CD4-positive, alpha-beta T cell treated with Interleukin-1 beta for 1 hour (primary cell): ENCODE measurements around the gene TCFL5.

Experiments used
- DNase-seq, 2 donors: peaks; one replicate each; pipeline ENCODE4 v3.0.0-alpha.2; 2020 to 2022

TCFL5 gene

DNA sequence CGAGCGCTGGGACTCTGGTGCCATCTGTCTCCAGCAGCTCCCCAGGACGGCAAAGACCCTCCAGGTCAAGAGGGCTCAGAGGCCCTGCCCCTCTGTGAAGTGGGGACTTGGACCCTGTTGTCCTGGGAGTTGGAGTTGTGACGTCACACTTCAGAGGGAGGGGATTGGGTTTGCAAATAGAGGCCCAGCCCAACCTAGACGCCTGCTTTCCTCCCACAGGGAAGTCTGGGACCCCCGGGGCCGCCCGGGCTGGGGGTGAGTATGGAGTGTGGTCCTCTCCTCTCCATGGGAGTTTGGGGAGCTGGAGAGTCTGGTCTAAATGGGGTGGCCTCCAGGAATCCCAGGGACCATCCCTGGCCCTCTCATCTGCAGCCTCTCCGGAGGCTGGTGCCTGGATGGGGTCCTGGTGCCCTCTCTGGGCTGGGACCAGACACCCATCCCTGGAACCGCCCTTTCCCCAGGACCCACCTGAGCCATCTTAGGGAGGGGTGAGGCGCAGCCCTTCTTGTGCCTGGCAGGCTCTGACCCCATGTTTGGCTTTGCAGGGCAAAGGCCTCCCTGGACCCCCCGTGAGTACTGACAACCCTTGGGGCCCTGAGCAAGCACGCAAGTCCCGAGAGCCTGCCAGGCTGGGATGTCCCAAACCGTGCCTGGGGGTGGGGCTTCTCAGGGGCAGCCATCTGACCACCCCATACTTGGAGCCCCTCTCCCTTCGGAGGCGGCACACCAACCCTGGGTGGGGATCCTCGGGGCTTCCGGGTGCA is 40.5 kb downstream of the TCFL5 start:
- DNase-seq, result no peak

- no peak for DNase-seq
These were observed 41.2 kb downstream of the TCFL5 start for GRCh38 chr20:62820208-62820961.

DNA sequence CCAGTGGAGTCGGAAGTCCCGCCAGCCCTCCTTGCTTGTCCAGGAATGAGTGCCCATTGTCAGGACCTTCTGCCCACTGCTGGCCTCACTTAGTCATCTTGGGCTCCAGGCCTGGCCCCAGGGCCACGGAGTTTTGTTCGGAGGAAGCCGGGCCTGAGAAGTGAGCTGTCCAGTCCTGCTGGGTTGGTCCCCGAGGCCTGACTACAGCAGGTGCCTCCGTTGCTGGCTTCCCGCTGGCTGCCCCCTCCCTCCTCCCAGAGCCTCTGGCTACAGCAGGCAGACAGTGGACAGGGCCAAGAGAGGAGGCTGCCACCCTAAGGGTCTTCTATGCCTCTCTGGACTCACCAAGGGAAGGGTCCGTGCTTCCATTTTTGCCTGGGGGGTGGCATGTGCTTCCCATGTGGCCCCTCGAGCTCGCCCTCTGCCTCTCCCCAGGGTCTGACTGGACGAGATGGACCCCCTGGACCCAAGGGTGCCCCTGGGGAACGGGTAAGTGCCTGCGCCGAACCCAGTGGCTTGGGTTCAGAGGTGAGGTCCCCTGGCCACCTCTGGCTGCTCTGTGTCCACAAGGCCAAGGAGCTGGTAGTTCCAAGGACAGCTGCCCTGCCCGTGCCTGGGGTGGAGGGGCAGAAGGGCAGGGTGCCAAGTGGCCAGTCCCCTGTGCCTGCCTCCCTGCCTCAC is 42.0 kb downstream of the TCFL5 start:
- DNase-seq, result no peak

GRCh38 chr20:62818592-62819493 is 42.8 kb downstream of the TCFL5 start:
- no peak for DNase-seq

GRCh38 chr20:62817975-62818591 is 43.5 kb downstream of the TCFL5 start:
- DNase-seq, result no peak

DNA sequence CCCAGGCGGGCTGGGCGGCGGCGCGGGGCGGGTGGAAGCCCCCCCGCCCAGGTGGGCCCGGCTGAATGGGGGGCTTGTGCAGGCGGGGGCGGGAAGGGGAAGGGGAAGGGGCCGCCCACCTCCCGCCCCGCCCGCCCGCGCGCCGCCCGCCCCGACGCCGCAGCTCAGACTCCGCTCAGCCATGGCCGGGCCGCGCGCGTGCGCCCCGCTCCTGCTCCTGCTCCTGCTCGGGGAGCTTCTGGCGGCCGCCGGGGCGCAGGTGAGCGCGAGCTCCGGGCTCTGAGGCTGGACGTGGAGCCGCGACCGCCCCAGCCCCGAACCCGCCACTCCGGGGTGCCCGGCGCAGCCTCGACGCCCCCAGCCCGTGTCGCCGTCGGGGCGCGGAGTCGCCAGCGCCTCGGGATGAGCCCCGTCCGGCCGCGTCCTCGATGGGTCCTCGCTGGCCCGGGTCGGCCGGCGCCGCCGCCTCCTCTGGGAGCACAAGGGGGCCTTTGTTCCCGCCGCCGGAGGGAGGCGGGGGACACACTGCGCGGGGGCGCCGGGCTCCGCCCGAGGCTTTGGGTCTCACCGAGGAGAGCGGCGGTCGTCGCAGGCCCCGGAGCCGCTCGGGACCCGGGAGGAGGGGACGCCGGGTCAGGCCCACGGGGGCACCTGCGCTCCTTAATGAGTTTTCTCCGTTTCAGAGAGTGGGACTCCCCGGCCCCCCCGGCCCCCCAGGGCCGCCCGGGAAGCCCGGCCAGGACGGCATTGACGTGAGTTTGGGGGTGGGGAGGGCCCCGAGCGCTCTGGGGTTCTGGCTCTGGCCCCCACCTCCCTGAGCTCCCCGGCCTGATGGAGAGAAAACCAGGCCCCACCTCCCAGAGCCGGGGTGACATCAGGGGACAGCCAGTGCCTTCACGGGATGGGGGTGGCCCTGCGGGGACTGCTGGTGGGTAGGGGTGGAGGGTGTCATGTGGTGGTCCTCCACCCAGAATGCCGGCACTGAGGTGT is 44.4 kb downstream of the TCFL5 start, which contains the start of gene COL9A3:
TSS of gene COL9A3 (plus strand) at position 167 of the 990 bp plus-strand sequence. CDS start at position 182, 15 bp downstream.
- no peak for DNase-seq

DNA sequence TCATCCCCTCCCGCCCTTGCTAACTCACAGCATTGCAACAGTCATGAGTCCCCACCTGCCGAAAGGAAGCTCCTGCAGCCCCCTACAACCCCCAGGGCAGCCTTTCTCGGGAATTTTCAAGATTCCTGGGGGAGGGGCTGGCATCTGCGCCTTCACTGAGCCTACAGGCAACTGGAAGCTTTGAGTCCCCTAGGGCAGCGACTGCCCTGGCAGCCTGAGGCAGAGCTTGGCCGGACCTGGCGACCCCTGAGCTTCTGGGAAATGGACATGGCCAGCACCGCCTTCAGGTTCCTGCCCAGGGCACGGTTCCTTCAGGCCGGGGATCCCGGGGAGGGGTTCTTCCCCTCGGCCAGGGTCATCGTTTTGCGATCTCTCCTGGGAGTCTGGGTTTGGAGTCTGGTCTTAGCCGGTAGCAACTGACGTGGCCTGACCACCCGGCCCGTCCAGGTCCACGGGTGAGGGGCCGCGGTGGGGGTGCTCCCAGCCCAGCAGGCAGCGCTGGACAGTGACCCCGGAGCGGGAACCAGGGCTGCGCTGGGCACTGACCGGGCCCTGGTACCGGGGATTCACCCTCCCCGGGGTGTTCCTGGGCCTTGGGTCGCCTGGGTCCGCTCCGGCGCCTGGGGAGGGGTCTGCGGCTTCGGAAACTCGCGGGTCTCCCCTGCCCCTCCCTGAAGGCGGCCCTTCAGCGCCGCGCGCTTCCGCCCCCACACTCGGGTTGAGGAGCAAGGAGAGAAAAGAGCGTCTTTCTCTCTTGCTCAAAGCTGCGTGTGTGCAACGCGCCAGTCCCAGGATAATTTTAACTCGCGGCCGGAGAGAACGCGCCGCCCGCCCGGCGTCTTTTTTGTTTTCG is 45.4 kb downstream of the TCFL5 start:
- DNase-seq, result no peak

DNA sequence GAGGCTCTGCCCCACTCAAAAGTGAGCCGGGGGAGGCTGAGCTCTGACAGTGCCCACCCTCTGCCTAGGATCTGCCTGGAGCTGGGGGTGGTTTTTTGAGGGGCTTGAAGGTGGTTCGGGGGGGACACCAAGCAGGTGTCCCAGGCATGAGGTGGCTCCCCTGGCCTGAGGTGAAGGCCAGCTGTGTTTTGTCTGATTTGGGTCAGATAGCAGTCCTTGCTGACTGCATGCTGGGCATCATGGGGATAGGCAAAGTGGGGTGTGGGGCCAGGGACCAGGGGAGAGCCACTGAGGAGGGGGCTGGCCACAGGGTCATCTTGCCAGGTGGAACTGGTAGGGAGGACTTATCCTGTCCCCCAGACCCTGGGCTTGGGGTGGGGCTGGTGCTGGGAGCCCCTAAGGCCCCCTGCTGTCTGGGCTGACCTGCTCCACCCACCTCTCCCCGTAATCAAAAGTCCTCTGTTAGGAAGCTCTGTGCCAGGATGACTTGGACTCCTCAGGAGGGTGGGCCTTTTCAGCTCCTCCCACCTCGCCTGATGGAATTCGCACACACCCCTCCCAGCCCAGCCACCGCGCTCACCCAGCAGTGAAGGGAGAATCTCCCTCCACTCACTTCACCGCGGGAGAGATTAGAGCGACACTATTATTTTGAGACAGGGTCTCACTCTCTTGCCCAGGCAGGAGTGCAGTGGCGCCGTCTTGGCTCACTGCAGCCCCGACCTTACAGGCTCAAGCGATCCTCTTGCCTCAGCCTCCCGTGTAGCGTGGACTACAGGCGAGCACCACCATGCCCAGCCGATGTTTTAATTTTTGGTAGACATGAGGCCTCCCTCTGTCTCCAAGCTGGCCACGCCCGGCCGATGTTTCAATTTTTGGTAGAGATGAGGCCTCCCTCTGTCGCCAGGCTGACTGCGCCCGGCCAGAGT is 46.3 kb downstream of the TCFL5 start:
- DNase-seq, result no peak

DNA sequence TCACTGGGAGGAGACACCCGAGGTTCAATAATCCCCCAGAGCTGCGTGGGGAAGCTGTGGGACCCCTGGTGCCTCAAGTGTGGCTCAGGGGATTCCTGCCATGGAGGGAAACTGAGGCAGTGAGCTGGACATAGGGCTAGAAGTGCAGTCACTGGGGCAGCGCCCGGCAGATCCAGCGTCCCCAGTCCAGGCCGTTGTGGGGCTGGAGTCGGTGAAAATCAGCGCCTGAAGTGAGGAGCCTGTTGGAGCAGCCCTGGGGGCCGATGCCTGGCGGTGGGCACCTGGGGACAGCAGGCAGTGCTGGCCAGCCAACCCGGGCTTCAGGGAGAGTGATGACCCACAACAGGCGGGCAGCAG is 46.9 kb downstream of the TCFL5 start:
- DNase-seq, result no peak

- DNase-seq, result no peak
These were observed 47.4 kb downstream of the TCFL5 start for GRCh38 chr20:62814060-62814708.

DNA sequence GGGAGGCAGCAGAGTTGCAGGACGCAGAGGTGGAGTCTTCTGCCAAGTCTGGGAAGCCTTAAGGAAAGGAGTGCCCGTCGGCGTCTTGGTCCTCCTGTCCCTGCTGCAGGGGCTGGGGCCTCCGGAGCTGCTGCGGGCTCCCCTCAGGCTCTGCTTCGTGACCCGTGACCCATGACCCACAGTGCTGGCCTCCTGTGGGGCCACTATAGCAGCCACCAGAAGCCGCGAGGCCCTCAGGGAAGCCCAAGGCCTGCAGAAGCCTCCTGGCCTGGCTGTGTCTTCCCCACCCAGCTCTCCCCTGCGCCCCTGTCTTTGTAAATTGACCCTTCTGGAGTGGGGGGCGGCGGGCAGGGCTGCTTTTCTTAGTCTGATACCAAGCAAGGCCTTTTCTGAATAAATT is 48.0 kb downstream of the TCFL5 start:
- DNase-seq, result no peak

- DNase-seq, result no peak
These were observed 48.8 kb downstream of the TCFL5 start for GRCh38 chr20:62812907-62813200.

DNA sequence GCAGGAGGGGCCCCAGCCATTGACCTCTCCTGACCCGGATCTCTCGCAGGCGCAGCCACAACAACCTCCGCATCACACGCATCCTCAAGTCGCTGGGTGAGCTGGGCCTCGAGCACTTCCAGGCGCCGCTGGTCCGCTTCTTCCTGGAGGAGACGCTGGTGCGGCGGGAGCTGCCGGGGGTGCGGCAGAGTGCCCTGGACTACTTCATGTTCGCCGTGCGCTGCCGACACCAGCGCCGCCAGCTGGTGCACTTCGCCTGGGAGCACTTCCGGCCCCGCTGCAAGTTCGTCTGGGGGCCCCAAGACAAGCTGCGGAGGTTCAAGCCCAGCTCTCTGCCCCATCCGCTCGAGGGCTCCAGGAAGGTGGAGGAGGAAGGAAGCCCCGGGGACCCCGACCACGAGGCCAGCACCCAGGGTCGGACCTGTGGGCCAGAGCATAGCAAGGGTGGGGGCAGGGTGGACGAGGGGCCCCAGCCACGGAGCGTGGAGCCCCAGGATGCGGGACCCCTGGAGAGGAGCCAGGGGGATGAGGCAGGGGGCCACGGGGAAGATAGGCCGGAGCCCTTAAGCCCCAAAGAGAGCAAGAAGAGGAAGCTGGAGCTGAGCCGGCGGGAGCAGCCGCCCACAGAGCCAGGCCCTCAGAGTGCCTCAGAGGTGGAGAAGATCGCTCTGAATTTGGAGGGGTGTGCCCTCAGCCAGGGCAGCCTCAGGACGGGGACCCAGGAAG is 49.3 kb downstream of the TCFL5 start:
- DNase-seq, result no peak

DNA sequence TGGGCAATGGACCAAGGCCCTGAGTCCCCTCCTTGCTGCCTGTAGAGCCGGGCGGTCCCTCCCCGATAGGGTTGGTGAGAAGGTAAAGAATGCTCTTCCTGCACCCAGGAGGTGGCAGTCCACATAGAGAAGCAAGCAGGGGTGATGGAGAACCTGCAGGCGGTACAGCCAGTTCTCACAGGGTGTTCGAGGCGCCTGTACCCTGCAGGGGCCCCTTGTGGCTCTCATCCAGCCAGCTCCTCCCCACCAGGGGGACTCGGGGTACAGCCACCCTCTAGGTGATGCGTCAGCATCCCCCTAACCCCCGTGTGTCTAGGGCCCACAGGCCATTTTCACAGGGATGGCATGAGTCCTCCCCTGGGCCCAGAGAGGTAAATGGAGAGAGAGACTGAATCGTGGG is 49.9 kb downstream of the TCFL5 start:
- no peak for DNase-seq

GRCh38 chr20:62811320-62811719 is 50.3 kb downstream of the TCFL5 start:
- DNase-seq, result no peak

DNA sequence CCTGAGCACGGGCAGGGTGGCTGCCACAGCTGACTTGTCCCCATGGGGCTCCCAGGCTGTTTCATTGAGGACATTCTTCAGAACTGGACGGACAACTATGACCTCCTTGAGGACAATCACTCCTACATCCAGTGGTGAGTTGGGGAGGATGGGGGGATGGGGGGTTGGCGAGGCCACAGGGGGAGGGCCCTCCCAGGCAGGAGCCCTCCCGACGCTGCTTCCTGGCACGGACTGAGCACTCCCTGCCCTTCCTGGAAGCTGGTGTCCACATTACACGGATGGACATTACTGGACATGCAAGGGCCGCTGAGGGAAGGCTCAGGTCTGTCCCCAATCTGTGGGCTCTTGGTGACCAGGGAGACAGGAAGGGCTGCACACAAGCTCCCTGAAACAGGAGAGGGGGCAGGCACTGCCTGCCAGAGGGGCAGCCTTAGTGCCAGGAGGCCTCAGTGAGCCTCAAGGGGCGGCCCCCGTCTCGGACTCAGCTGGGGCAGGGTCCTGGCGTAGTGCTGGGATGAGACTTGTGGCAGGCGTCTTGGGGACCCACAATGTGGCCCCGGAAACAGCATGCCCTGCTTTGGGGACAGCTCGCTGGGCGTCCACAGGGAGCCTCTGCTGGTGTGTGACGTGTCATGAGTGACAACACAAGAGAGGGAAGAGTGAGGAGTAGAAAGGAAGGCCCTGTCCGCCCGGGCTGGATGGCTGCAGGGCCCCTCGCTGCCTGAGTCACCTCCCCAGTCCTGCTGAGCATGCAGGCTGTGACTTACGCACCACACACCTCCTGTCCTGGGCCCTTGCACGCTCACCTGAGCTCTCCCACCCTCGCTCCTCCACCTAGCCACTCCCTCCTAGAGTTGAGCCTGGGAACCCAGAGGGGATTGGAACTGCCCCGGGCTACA is 51.8 kb downstream of the TCFL5 start:
- no peak for DNase-seq
